ENCODE results near the gene CDH7.

The CDH7 gene

GRCh38 chr18:65725251-65726050 lies 25.4 kb upstream of the CDH7 start:
- Mint-ChIP-seq H3K27ac (no peak overlapping the region), H3K36me3 (ENCODE audit: low read depth) (no peaks in the 10 kb centered on the region), H3K27me3 (ENCODE audit: low read depth, poor library complexity) (peaks cover 2% of the 10 kb centered on the region), H3K9me3 (peaks cover 4% of the 10 kb centered on the region), H3K4me1 (peaks cover 25% of the 10 kb centered on the region), H3K4me3 (no peak overlapping the region)
- peak; percentile 63 for TF ChIP-seq CTCF (IDR thresholded peaks at IDR 0.05)
- DNase-seq = peak; percentile 58

GRCh38 chr18:65735155-65735554 lies 15.7 kb upstream of the CDH7 start:
- H3K27me3 Mint-ChIP-seq (ENCODE audit: low read depth, poor library complexity) = no peaks in the 10 kb centered on the region
- H3K27ac Mint-ChIP-seq = no peak overlapping the region
- no peaks in the 10 kb centered on the region for H3K36me3 Mint-ChIP-seq (ENCODE audit: low read depth)
- TF ChIP-seq CTCF (IDR thresholded peaks at IDR 0.05) = no peak
- no peak for DNase-seq
- H3K9me3 Mint-ChIP-seq = no peaks in the 10 kb centered on the region
- H3K4me1 Mint-ChIP-seq = peaks cover 35% of the 10 kb centered on the region
- no peak overlapping the region for H3K4me3 Mint-ChIP-seq

DNA sequence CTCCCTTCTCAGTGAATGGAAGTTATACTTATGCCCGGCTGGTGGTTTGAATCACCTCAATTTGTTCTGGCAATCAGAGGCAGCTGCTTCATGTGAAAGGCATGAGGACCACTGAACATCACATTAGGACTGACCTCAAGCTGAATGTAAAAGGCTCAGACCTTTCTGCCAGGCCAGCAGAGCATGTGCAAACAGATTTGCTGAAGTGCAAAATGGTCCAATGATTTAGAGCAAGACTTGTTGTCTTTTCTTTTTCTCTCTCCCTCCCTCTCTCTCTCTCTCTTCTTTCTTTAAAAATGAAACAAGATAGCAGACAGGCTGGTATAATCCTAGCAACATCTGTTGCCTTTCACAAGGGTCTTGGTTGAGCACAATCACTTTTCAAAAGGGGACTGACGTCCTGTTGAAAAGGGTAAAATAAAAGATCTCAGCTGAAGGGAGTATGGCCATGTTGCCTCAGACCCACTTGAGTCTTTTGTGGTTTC lies 13.3 kb upstream of the CDH7 start:
- H3K27me3 Mint-ChIP-seq (ENCODE audit: low read depth, poor library complexity) = no peaks in the 10 kb centered on the region
- H3K4me3 Mint-ChIP-seq = no peak overlapping the region
- no peak for TF ChIP-seq CTCF (IDR thresholded peaks at IDR 0.05)
- H3K9me3 Mint-ChIP-seq = peaks cover 6% of the 10 kb centered on the region
- H3K4me1 Mint-ChIP-seq = peaks cover 30% of the 10 kb centered on the region
- DNase-seq = no peak
- peak overlapping the region; percentile 92 for H3K27ac Mint-ChIP-seq
- no peaks in the 10 kb centered on the region for H3K36me3 Mint-ChIP-seq (ENCODE audit: low read depth)

DNA sequence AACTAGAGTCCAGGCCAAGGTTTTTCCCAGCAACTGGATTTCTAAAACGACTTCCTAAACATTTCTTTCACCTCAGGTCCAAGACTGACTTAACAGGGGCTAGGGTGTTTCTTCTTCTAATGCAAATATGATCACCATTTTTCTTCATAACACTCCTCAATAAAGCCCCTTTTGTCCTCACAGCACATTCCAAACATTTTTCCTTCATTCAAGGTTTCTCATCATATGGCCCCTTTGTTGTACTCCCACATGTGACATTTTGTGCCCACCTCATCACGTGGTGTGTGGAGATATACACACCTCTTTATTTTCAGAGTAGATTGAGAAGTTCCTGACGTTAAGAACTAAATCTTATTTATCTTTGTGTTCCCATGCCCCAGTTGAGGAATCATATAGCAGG lies 3.9 kb upstream of the CDH7 start:
- no peak overlapping the region for H3K27ac Mint-ChIP-seq
- no peak for TF ChIP-seq CTCF (IDR thresholded peaks at IDR 0.05)
- H3K4me1 Mint-ChIP-seq = peaks cover 54% of the 10 kb centered on the region
- no peaks in the 10 kb centered on the region for H3K36me3 Mint-ChIP-seq (ENCODE audit: low read depth)
- H3K9me3 Mint-ChIP-seq = no peaks in the 10 kb centered on the region
- no peak overlapping the region for H3K4me3 Mint-ChIP-seq
- DNase-seq = no peak
- peaks cover 22% of the 10 kb centered on the region for H3K27me3 Mint-ChIP-seq (ENCODE audit: low read depth, poor library complexity)

DNA sequence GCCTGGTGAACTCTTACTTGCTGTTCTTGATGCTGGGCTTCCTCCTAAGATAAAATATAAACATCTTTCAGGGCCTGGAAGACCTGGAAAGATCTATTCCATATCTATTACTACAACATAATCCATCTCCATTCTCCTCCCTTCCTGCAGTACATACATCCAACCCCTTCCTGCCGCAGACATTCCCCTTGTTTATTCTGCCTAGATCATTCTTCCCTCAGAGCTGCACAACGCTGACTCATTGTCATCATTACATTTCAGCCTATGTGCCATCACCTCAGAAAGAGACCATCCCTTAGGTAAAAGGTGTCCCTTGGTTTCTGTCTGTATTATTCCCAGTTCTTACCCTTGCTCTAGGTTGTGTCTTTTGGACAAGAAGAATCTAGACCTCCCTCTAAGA lies 2.5 kb upstream of the CDH7 start:
- peak overlapping the region; percentile 92 for H3K4me3 Mint-ChIP-seq

More for the DNA sequence above, 2.5 kb upstream of the CDH7 start:
- no peak for DNase-seq
- Mint-ChIP-seq H3K36me3 (ENCODE audit: low read depth) (no peaks in the 10 kb centered on the region), H3K9me3 (no peaks in the 10 kb centered on the region), H3K27ac (no peak overlapping the region), H3K27me3 (ENCODE audit: low read depth, poor library complexity) (peaks cover 25% of the 10 kb centered on the region), H3K4me1 (peaks cover 68% of the 10 kb centered on the region)
- TF ChIP-seq CTCF (IDR thresholded peaks at IDR 0.05) = no peak
